ENCODE measurements around the gene MAML3.

The MAML3 gene

GRCh38 chr4:139987502-139987850, 166.5 kb downstream of the MAML3 start:
- DNase-seq (ENCODE audit: low read depth): no peak
- no peak overlapping the region for H3K4me3 ChIP-seq (ENCODE audit: low read depth, low read length)
- TF ChIP-seq CTCF (conservative IDR thresholded peaks at IDR 0.05; ENCODE audit: low read depth, low read length): no peak

- no peak overlapping the region for H3K4me3 ChIP-seq (ENCODE audit: low read depth, low read length)
- no peak for TF ChIP-seq CTCF (conservative IDR thresholded peaks at IDR 0.05; ENCODE audit: low read depth, low read length)
- DNase-seq (ENCODE audit: low read depth): peak; percentile 13
These were observed 167.1 kb downstream of the MAML3 start for GRCh38 chr4:139986689-139987501.

DNA sequence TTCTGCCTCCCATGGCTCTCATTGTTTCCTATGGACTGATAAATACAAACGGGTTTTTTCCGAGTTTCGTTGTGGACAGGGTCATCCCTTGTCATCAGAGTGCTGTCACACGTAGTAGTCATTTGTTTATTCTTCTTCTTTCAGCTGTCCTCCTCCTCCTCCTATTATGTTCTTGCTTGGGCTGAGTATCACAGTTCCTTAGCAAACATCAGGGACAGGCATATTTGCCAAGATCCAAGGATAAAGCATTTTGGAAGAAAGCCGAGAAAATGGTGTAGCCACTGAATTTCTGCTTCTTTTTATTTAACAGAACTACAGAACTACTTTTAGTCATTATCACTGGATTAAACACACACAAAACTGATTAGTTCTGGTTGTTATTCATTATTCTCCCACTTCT, 167.9 kb downstream of the MAML3 start:
- no peak overlapping the region for H3K4me3 ChIP-seq (ENCODE audit: low read depth, low read length)
- DNase-seq (ENCODE audit: low read depth): no peak
- no peak for TF ChIP-seq CTCF (conservative IDR thresholded peaks at IDR 0.05; ENCODE audit: low read depth, low read length)

- no peak overlapping the region for H3K4me3 ChIP-seq (ENCODE audit: low read depth, low read length)
- TF ChIP-seq CTCF (conservative IDR thresholded peaks at IDR 0.05; ENCODE audit: low read depth, low read length): no peak
- no peak for DNase-seq (ENCODE audit: low read depth)
These were observed 168.6 kb downstream of the MAML3 start for GRCh38 chr4:139985401-139985800.

DNA sequence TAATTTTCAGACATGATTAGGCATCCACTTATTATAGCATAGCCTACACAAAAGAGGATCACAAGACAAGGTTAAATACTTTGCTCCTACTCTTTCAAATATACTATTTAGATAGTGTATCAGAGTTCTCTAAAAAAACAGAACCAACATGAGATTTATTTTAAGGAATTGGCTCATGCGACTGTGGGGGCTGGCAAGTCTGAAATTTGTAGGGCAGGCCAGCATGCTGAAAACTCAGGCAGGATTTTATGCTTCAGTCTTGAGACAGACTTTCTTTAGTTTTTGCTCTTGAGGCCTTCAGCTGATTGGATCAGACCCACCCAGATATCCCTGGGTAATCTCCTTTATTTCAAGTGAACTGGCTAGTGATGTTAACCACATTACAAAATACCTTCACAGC, 169.5 kb downstream of the MAML3 start:
- TF ChIP-seq CTCF (conservative IDR thresholded peaks at IDR 0.05; ENCODE audit: low read depth, low read length): no peak
- DNase-seq (ENCODE audit: low read depth): no peak
- no peak overlapping the region for H3K4me3 ChIP-seq (ENCODE audit: low read depth, low read length)

GRCh38 chr4:139978692-139979091, 175.3 kb downstream of the MAML3 start:
- DNase-seq (ENCODE audit: low read depth): no peak
- TF ChIP-seq CTCF (conservative IDR thresholded peaks at IDR 0.05; ENCODE audit: low read depth, low read length): no peak
- no peak overlapping the region for H3K4me3 ChIP-seq (ENCODE audit: low read depth, low read length)
